SU-DHL-6 (cell line): Measurements from ENCODE around the gene ZNF483.

Experiments
- EZH2phosphoT487 ChIP-seq: fragments of 200-600 bp; sonication (generic), shearing (Covaris generic); conservative IDR thresholded peaks from 2 replicates; pipeline ENCODE4 v1.6.1; 2018; ENCODE audit warnings: mild to moderate bottlenecking, antibody characterized with exemption, low read length, moderate library complexity, mixed read lengths
- TF ChIP-seq, protein P1 (sequence below): fragments of 200-600 bp; sonication (generic); IDR thresholded peaks from one replicate; pipeline ENCODE4 v1.5.1; 2017; ENCODE audit warnings: antibody characterized with exemption, mild to moderate bottlenecking, low read length, moderate library complexity; ENCODE audit not compliant: insufficient read depth, poor library complexity, severe bottlenecking

DNA sequence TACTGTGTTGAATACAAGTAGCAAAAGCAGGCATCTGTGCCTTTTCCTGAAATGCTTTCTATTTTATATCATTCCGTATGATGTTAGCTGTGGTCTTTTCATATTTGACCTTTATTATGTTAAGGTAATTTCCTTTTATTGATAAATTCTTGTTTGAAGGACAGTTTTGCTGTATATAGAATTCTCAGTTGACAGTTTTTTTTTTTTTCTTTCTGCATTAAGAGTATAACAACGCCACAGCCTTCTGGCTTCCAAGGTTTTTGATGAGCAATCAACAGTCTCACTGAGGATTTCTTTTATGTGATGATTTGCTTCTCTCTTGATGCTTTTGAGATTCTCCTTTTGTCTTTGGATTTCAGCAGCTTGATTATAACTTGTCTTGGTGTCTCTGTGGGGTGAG is 23.6 kb downstream of the ZNF483 start:
- TF ChIP-seq, protein P1, sequence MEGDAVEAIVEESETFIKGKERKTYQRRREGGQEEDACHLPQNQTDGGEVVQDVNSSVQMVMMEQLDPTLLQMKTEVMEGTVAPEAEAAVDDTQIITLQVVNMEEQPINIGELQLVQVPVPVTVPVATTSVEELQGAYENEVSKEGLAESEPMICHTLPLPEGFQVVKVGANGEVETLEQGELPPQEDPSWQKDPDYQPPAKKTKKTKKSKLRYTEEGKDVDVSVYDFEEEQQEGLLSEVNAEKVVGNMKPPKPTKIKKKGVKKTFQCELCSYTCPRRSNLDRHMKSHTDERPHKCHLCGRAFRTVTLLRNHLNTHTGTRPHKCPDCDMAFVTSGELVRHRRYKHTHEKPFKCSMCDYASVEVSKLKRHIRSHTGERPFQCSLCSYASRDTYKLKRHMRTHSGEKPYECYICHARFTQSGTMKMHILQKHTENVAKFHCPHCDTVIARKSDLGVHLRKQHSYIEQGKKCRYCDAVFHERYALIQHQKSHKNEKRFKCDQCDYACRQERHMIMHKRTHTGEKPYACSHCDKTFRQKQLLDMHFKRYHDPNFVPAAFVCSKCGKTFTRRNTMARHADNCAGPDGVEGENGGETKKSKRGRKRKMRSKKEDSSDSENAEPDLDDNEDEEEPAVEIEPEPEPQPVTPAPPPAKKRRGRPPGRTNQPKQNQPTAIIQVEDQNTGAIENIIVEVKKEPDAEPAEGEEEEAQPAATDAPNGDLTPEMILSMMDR = no peak
- TF ChIP-seq EZH2phosphoT487 = no peak
